PC-9 (cell line): ENCODE measurements around the gene LIN52. TPM values are rescaled to one million over a fixed set of nuclear protein-coding genes. Genes with fewer than 3 reads are reported as not detected.

ENCODE experiments used
- BruUV-seq: library from RNA; stranded (reverse); fragments of 400-500 nt; replicated peaks from 2 replicates; lab custom pipeline; 2021; lab: Mats Ljungman, UMichigan
- CTCF ChIA-PET: fragments of 300-600 bp; sonication (Branson Sonifier 250); formaldehyde crosslinking; loops from one replicate; lab custom pipeline; 2022; ENCODE audit warnings: antibody characterized with exemption; lab: Charles Lee
- POLR2A ChIA-PET: fragments of 300-600 bp; sonication (Branson Sonifier 250); formaldehyde crosslinking; loops from one replicate; lab custom pipeline; 2022; ENCODE audit warnings: antibody characterized with exemption; ENCODE audit not compliant: unreplicated experiment; lab: Charles Lee
- DNase-seq, 2 experiments: peaks; one replicate each; pipeline versions ENCODE4 v3.0.0 to v3.0.0-alpha.2; 2015 to 2022; ENCODE audit warnings: mixed read lengths in 1 of 2
- H2AFZ ChIP-seq: fragments of 200-600 bp; sonication (generic); 2 replicates; pipeline ENCODE4 v1.8.1; 2017; ENCODE audit warnings: antibody characterized with exemption
- H3F3A ChIP-seq: fragments of 200-600 bp; sonication (generic); 2 replicates; pipeline ENCODE4 v1.8.1; 2017; ENCODE audit warnings: antibody characterized with exemption, mild to moderate bottlenecking, low read depth; ENCODE audit not compliant: insufficient read depth
- H3K27ac ChIP-seq: fragments of 200-600 bp; sonication (generic); 2 replicates; pipeline ENCODE4 v1.6.1; 2016; ENCODE audit warnings: mixed run types
- H3K27me3 ChIP-seq: fragments of 200-600 bp; sonication (generic); 2 replicates; pipeline ENCODE4 v1.6.1; 2016; ENCODE audit warnings: low read depth, mixed run types; ENCODE audit not compliant: insufficient read depth
- H3K36me3 ChIP-seq: fragments of 200-600 bp; sonication (generic); 2 replicates; pipeline ENCODE4 v1.6.1; 2016; ENCODE audit warnings: low read depth, mixed run types
- H3K4me1 ChIP-seq: fragments of 200-600 bp; sonication (generic); replicated peaks from 2 replicates; pipeline ENCODE4 v1.6.1; 2016; ENCODE audit warnings: mixed run types; ENCODE audit not compliant: insufficient read depth
- H3K4me2 ChIP-seq: fragments of 200-600 bp; sonication (generic); 2 replicates; pipeline ENCODE4 v1.6.1; 2017; ENCODE audit warnings: mixed run types
- H3K4me3 ChIP-seq: fragments of 200-600 bp; sonication (generic); 2 replicates; pipeline ENCODE4 v1.6.1; 2016; ENCODE audit warnings: mixed run types
- H3K79me2 ChIP-seq: fragments of 200-600 bp; sonication (generic); 2 replicates; pipeline ENCODE4 v1.6.1; 2017; ENCODE audit warnings: low read depth, mixed run types
- H3K9me2 ChIP-seq: fragments of 200-600 bp; sonication (generic); 2 replicates; pipeline ENCODE4 v1.8.1; 2017; ENCODE audit warnings: mild to moderate bottlenecking; ENCODE audit not compliant: insufficient read depth
- H3K9me3 ChIP-seq: fragments of 200-600 bp; sonication (generic); 2 replicates; pipeline ENCODE4 v1.8.1; 2016; ENCODE audit warnings: low read depth; ENCODE audit not compliant: insufficient read depth
- H4K20me1 ChIP-seq: fragments of 200-600 bp; sonication (generic); 2 replicates; pipeline ENCODE4 v1.8.1; 2017; ENCODE audit not compliant: insufficient read depth
- CTCF ChIP-seq: fragments of 200-600 bp; sonication (generic); conservative IDR thresholded peaks from 2 replicates; pipeline ENCODE4 v1.6.1; 2017; ENCODE audit warnings: mixed run types, antibody characterized with exemption, mild to moderate bottlenecking, moderate library complexity
- EZH2 ChIP-seq: fragments of 200-600 bp; sonication (generic); IDR thresholded peaks from 2 replicates; pipeline ENCODE4 v1.8.0; 2017; ENCODE audit warnings: antibody characterized with exemption, low read depth
- intact Hi-C: fragments of 100-400 bp; cut with micrococcal nuclease; formaldehyde crosslinking; loops from one replicate; pipeline ENCODE4 v1.10.0; 2022; ENCODE audit not compliant: unreplicated experiment
- total RNA-seq: library from RNA; stranded (reverse); gene quantifications from 2 replicates; pipeline ENCODE4 v1.2.3, GENCODE V29; 2021

The LIN52 gene
- total RNA-seq, 1 experiment from 2014 or later: 18.8 TPM

DNA sequence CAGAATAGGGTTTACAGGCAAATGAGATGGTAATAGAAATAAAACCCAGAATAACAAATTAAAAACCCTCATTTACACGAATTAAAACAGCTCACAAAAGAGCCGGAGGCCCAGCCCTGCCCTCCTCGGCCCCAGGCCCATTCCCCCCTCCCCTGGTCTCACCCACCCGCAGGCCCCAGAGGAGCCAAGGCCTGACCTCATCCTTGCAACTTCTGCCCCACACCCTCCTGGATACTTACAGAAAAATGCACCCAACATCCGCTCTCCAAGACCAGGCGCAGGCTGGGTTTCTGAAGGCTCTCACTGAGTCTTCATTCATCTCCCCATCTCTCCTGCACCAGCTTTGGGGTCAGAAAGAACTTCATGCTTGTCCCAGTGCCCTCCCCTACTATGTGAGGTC is 138.3 kb downstream of the LIN52 start:
- H3K4me1 ChIP-seq: no peaks in the 10 kb centered on the region
- H3K9me3 ChIP-seq: no peaks in the 10 kb centered on the region
- DNase-seq: no peak
- no peaks in the 10 kb centered on the region for H3F3A ChIP-seq
- H3K4me3 ChIP-seq: no peak overlapping the region
- H4K20me1 ChIP-seq: no peaks in the 10 kb centered on the region
- intact Hi-C loops: no loop called here
- TF ChIP-seq CTCF (no peak), EZH2 (no peak)
- POLR2A ChIA-PET: interaction anchor here (0.6 kb wide), 1 partner anchor 349 kb away, joined by 8 read pairs; no protein-coding TSS in a partner anchor
- H3K27ac ChIP-seq: no peak overlapping the region
- CTCF ChIA-PET: no interaction called here
- peaks cover 56% of the 10 kb centered on the region for H3K27me3 ChIP-seq
- H3K36me3 ChIP-seq: no peaks in the 10 kb centered on the region
- no peaks in the 10 kb centered on the region for H3K79me2 ChIP-seq
- no peaks in the 10 kb centered on the region for H3K9me2 ChIP-seq
- H2AFZ ChIP-seq: no peak overlapping the region
- BruUV-seq: no TSS peak
- no peak overlapping the region for H3K4me2 ChIP-seq

- Histone ChIP-seq H3K27me3 (peaks cover 93% of the 10 kb centered on the region), H3K27ac (no peak overlapping the region), H4K20me1 (no peaks in the 10 kb centered on the region), H2AFZ (no peak overlapping the region), H3K9me3 (peaks cover 11% of the 10 kb centered on the region), H3K4me2 (no peak overlapping the region), H3K9me2 (no peaks in the 10 kb centered on the region), H3F3A (no peaks in the 10 kb centered on the region), H3K4me3 (no peak overlapping the region), H3K79me2 (no peaks in the 10 kb centered on the region), H3K4me1 (no peaks in the 10 kb centered on the region), H3K36me3 (no peaks in the 10 kb centered on the region)
- BruUV-seq: no TSS peak
- no peak for TF ChIP-seq CTCF
- TF ChIP-seq EZH2: no peak
- intact Hi-C loops: no loop called here
- DNase-seq: no peak
- ChIA-PET CTCF (interaction anchor here (1.3 kb wide), 1 partner anchor 25 kb away, joined by 5 read pairs; no protein-coding TSS in a partner anchor), POLR2A (no interaction called here)
Observed at GRCh38 chr14:74231784-74232183, 147.0 kb downstream of the LIN52 start.

DNA sequence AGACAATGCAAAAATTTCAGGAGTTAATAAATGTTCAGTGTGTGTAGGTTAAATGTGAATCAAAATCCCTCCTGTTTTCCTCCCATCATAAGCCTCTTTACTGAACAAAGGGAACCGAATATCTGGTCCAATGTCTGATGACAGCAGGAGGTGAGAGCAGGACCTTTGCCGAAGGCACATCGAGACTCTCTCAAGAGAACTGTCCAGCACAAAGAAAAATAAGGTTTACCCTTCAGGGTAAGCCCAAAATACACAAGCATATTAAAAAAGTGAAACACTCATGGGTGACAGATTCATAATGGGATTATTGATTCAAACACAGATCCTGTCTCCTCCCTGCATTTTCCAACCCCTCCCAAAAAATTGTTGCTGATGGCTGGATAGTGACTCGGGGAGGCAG is 150.3 kb downstream of the LIN52 start:
- H3K9me2 ChIP-seq: no peaks in the 10 kb centered on the region
- H3F3A ChIP-seq: no peaks in the 10 kb centered on the region
- peaks cover 92% of the 10 kb centered on the region for H3K27me3 ChIP-seq
- H3K27ac ChIP-seq: no peak overlapping the region
- no peak overlapping the region for H3K4me2 ChIP-seq
- BruUV-seq: no TSS peak
- H2AFZ ChIP-seq: no peak overlapping the region
- no peak for TF ChIP-seq CTCF
- TF ChIP-seq EZH2: no peak
- H4K20me1 ChIP-seq: no peaks in the 10 kb centered on the region
- H3K36me3 ChIP-seq: no peaks in the 10 kb centered on the region
- DNase-seq: no peak
- intact Hi-C loops: no loop called here
- ChIA-PET CTCF (no interaction called here), POLR2A (no interaction called here)
- H3K4me3 ChIP-seq: no peak overlapping the region
- peaks cover 11% of the 10 kb centered on the region for H3K9me3 ChIP-seq
- no peaks in the 10 kb centered on the region for H3K4me1 ChIP-seq
- no peaks in the 10 kb centered on the region for H3K79me2 ChIP-seq
